HL-60/S4 treated with retinoic acid at 250 ng/mL for 4 days and 3 days (cell line): Measurements from ENCODE around the gene NR1D2.
"Not testable (repeated sequence)": the region's sequence is repeated elsewhere in the genome, so short reads cannot be mapped to it uniquely, and the experiment has no call there.

ENCODE experiments used
- in situ Hi-C: fragments of 300-500 bp; cut with MboI; formaldehyde crosslinking; loops from 2 replicates; pipeline ENCODE4 v1.7.0; 2022; ENCODE audit warnings: low sequenced_read_pairs

NR1D2 gene

GRCh38 chr3:23944861-23945662, at the start of gene NR1D2:
Gene NR1D2 (plus strand): TSS chr3:23945286. CDS start chr3:23945579, 293 bp downstream.
- in situ Hi-C loops, result no loop called here

DNA sequence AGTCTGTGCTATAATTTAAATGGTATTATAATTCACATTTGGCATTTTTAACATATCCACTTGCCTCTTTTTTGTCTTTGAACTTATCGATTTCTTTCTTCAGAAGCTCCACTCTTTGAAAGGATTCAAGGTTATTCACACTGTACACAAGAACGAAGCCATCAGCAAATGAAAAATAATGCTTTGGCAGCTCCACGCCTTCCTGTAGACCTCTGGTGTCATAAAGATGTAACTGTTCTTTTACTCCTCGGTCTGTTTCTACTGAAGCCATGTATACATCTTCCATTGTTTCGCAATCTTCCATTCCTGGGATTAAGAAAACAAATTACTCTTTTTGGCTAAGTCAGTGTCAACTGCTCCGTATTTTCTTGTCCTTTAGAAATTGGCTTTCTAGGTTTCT, 44.3 kb upstream of the NR1D2 start:
- in situ Hi-C loops, result no loop called here

GRCh38 chr3:23904545-23904944, 40.5 kb upstream of the NR1D2 start:
- in situ Hi-C loops, result no loop called here

DNA sequence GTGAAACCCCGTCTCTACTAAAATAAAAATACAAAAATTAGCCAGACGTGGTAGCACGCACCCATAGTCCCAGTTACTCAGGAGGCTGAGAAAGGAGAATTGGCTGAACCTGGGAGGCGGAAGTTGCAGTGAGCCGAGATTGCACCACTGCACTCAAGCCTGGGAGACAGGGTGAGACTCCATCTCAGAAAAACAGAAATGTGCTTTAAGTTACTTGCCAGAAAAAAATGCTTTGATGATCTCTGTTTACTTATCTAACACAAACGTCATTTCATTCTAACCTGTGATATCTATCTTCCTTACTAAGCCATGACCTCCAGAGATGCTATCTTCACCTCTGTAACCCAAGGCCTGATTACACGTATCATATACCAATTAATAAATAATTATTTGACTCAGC, 35.7 kb upstream of the NR1D2 start:
- in situ Hi-C loops, result no loop called here

DNA sequence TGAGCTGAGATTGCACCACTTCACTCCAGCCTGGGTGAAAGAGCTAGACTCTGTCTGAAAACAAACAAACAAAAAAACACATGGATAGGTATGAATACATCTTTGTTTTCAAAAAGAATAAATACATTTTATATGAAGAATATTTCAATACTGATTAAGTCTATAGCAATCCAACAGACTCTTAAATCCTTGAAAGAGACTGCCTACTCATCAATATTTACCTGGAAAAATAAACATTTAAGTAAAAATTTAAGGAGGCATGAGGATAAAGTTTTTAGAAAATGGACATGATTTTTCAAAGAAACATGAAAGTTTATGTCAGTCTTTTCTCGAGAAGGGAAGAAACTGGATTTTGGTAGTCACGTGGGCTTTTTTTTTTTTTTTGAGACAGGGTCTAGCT, 33.7 kb upstream of the NR1D2 start:
- in situ Hi-C loops, result no loop called here

DNA sequence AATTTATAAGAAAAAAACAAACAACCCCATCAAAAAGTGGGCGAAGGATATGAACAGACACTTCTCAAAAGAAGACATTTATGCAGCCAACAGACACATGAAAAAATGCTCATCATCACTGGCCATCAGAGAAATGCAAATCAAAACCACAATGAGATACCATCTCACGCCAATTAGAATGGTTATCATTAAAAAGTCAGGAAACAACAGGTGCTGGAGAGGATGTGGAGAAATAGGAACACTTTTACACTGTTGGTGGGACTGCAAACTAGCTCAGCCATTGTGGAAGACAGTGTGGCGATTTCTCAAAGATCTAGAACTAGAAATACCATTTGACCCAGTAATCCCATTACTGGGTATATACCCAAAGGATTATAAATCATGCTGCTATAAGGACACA, 32.8 kb upstream of the NR1D2 start:
- in situ Hi-C loops, result not testable (repeated sequence)

DNA sequence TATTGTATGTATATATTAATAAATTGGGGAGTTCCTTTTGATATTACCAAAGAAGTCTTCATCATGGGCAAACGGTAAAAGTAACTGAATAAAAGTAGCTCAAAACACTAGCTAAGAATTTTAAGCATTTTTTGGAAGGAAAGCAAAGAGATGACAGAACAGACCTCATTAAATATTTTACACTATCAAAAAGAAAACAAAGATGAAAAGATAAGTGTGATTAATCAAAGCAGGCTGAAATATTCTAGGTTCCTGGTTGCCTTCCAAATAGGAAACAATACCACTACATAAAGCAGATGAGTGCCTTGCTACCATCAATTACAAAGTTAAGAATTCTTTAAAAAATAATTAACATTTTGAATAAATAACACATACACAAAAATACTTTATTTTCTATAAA, 31.9 kb upstream of the NR1D2 start:
- in situ Hi-C loops, result no loop called here

DNA sequence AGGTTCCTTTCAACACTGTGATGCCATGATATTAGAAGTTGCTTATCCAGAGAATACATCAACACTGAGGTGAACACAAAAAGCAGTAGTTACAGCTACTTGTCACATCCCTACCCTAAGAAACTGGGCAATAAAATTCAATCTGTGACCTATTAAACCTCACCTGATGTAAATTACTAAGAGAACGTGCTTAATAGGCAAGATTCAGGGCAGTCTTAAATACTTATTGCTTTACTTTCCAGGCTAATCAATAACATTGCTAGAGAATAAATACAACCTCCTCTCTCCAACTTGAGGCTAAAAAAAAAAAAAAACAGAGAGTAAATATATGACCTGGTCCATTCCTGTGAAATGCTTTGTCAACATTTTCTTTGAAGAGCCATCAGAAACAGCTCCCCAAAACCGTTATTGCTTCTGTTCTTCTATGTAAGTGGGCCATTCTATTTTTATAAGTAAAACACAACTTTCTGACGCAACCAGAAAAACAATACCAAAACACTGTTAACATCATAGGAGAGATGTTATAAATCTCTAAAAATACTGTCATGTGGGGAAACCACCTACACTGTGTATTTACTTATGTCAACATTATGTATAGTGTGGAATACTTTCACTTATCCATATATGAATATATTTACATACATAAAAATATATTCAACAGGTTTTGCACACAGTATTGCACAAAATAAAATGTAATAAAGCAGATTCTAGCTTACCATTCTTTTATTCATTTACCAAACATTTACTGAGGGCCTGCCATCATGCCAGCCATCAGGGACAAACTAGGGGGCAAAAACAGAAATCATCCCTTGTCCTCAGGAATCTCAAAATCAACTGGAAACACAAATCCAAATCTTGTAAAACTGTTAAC, 31.0 kb upstream of the NR1D2 start:
- in situ Hi-C loops, result no loop called here

DNA sequence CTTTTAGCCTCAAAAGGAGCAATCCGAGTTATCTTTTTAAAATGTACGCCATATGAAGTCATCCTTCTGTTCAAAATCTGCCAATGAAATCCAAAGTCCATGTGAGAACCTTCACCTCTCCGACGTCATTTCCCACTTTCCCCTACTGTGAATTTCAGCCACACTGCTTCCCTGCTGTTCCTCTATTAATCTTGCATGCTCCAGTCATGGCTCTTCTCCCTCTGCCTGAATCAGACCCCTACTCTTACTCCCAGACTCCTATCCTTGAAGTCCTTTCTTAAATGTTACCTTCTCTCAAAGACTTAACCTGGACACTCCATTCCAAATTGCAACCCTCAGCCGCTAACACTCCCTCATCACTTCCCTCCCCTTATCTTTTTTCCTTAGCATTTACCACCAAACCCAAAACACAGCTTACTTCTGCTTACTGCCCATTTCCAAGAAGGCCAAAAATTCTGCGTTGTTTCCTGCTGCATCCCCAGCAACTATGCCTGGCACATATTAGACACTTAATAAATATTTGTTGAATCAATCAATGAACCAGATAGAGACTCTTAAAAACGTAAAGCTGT, 29.5 kb upstream of the NR1D2 start:
- in situ Hi-C loops, result no loop called here

DNA sequence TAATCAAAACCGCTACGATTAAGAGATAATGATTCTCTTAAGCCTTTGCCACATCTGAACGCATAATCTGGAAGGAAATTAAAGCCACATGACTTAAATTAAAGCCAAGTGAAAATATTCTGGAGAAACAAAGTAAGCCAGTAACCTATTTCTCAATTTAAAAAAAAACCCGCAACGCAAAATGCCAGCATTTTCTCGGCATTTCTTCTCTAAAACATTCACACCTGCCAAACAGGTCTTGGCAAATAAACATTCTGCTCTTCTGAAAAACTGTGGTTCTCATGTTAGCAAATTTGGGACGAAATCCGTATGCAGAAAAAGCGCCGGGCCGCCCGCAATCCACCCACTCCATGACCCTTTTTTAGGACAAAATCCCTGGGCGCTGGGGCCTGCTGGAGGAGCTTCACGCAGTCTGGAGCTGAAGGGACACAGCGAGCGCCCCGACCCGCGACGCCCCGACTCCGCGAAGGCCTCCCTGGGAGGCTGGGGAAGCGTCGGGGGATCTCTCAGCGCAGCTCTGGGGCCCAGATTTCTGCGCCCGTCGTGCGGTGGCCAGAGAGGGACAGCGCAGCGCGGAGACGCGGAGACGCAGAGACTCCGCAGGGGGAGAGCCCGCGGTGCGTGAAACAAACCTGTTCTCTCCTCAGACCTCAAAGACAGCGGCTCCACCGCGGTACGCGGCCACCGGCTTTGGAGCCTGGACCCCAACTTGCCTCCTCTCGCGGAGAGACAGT, 28.8 kb upstream of the NR1D2 start:
- in situ Hi-C loops, result no loop called here

DNA sequence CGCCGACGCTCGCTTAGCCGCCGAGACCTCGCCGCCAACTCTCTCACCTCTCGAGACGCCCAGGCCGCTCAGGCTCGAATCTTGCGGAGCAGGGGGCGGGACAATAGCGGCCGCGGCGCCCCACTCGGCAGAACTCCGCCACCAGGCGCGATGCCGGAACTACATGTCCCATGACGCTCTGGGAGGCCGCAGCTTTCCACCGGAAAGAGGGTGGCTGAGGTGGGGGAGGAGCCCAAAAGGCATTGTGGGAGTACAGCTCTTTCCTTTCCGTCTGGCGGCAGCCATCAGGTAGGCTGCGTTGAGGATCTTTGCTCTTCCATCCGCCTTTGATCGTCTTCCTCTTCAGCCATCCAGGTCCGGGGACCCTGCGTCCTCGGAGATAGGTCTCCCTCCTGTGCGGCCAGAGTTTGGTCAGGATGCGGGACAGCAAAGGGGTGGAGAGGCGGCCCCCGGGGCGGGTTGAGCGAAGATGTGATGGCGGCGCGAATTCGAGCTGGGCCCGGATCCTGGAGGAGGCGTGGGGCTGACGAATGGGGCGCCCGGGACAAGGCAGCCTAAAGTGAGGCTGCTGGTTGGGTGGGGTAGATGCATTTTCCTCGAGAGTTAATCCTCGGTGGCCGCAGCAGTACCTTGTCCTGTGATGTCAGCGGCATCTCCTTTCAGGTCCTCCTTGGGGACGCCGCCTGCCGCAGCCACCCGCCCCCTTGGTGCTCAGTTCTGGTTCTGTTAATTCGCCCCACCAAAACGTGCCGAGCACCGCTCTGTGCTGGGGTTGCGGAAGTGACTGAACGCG, 28.0 kb upstream of the NR1D2 start, which contains the start of the genes NKIRAS1 and RPL15:
Gene NKIRAS1 (minus strand): TSS at position 105 of the 793 bp plus-strand sequence. CDS start 6,086 bp downstream, outside the sequence.
Gene RPL15 (plus strand): TSS at position 247 of the 793 bp plus-strand sequence. CDS start 728 bp downstream, outside the sequence.
- in situ Hi-C loops, result no loop called here

DNA sequence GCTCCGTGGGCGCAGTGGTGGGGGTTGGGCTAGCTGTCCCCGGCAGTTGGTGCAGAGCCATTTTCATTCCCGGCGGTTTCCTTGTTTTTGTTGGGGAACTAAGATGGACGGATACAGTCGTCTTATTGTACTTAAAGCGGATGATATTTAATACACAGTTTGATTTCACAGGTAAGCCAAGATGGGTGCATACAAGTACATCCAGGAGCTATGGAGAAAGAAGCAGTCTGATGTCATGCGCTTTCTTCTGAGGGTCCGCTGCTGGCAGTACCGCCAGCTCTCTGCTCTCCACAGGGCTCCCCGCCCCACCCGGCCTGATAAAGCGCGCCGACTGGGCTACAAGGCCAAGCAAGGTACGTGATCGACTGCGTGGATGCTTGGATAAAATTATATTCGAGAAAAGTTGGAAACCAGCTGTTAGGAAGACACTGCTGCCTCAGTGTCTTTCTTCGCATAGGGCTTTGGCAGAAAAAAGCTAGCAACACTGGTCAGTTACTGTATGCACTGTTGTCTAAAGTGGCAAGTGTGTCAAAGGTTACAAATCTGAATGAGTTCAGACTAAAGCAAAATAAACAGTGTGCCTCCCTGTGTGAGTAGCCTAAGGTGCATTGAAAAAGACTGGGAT, 27.3 kb upstream of the NR1D2 start:
- in situ Hi-C loops, result not testable (repeated sequence)

- in situ Hi-C loops, result not testable (repeated sequence)
Measured at GRCh38 chr3:23918331-23918730, 26.8 kb upstream of the NR1D2 start.

DNA sequence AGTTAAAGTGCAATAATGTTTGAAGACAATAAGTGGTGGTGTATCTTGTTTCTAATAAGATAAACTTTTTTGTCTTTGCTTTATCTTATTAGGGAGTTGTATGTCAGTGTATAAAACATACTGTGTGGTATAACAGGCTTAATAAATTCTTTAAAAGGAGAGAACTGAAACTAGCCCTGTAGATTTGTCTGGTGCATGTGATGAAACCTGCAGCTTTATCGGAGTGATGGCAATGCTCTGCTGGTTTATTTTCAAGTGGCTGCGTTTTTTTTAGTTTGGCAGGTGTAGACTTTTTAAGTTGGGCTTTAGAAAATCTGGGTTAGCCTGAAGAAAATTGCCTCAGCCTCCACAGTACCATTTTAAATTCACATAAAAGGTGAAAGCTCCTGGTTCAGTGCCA, 25.5 kb upstream of the NR1D2 start:
- in situ Hi-C loops, result no loop called here

DNA sequence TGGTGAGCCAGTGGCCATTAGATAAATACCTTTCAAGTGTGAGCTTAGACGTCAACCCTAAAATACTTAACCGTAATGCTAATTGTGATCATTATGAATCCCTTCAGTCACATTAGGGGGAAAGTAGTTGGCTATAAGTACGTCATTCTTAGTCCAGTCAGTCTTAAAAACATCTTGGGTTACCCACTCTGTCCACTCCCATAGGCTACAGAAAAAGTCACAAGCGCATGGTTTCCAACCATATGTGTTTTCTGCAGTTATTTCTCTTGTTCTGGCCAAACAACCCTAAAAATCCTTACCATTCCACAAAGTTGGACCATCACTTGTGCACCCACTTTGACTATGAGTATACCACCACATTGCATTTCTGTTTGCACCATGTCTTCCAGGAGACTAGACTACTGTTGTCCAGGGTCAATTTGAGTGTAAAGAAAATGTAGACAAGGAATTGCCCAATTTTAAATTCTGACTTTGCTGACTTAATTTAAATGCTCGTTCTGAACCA, 24.9 kb upstream of the NR1D2 start:
- in situ Hi-C loops, result no loop called here

- in situ Hi-C loops, result no loop called here
Measured at GRCh38 chr3:23921052-23921511, 24.0 kb upstream of the NR1D2 start.

DNA sequence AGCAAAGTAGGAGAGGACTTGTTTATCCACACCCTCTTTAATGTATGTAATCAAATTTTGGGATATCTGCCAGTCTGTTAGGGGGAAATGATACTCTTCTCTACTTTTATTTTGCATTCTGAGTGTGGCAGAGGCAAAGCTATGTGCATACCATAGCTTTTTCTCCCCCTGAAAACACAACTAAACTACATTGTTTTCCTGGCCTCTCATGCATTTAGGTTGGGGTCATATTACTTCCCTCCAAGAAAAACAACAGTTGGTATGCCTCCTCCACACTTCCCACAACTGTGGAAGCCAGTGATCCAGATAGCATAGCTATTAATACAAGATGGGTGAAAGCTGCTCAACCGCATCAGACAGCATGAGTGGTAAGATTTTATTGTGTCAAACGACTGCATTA, 21.3 kb upstream of the NR1D2 start:
- in situ Hi-C loops, result no loop called here

- in situ Hi-C loops, result no loop called here
Measured at GRCh38 chr3:23926246-23926645, 18.8 kb upstream of the NR1D2 start.

DNA sequence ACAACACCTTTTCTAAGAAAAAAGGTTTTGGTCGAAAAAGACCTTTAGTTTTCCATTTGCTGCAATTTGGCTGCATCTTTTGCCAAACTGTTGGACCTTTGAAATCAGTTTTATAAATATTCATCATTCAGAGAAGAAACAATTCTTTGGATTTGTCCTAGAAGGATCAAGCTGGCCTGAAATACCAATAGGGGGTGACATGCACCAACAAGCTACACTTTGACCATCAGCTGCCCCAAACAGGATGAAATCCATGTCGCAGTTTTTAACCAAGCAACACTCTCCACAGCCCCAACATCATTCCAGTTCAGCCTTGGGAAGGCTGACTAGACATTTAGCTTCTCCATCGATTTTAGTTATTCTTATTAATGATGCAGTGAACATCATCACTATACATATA, 18.4 kb upstream of the NR1D2 start:
- in situ Hi-C loops, result no loop called here
